Cardiac muscle cell (in vitro differentiated cells and primary cell): ENCODE results near the gene HES1. TPM values are rescaled to one million over a fixed set of nuclear protein-coding genes. Genes with fewer than 3 reads are reported as not detected.
A peak's percentile ranks its signal among the peaks of the same experiment; 100 is the strongest.

ENCODE experiments used
- DNase-seq, 2 donors: peaks; one replicate each; pipeline versions ENCODE4 v3.0.0 to v3.0.0-alpha.2; 2010 to 2017; ENCODE audit warnings: low read depth in 1 of 2, low spot score in 1 of 2
- H3K27ac ChIP-seq: fragments of 200-600 bp; sonication (generic); 2 replicates; pipeline ENCODE4 v1.5.1; 2016
- H3K27me3 ChIP-seq: fragments of 200-600 bp; sonication (generic); 2 replicates; pipeline ENCODE4 v1.6.0; 2016; ENCODE audit warnings: control low read depth
- H3K36me3 ChIP-seq: fragments of 200-600 bp; sonication (generic); 2 replicates; pipeline ENCODE4 v1.5.1; 2016; ENCODE audit warnings: control low read depth
- H3K4me1 ChIP-seq: fragments of 200-600 bp; sonication (generic); 2 replicates; pipeline ENCODE4 v1.8.1; 2017; ENCODE audit warnings: low read depth, mild to moderate bottlenecking, mixed run types
- H3K4me3 ChIP-seq: fragments of 200-600 bp; sonication (generic); 2 replicates; pipeline ENCODE4 v1.5.1; 2016; ENCODE audit warnings: mild to moderate bottlenecking
- H3K9me3 ChIP-seq: fragments of 200-600 bp; sonication (generic); 2 replicates; pipeline ENCODE4 v1.5.1; 2017; ENCODE audit warnings: low read depth, mild to moderate bottlenecking, control low read depth
- polyA plus RNA-seq: library from polyadenylated mRNA; unstranded; fragments of >200 nt; fragmentation: Nextera tagmentation; extraction: Ambion mirVana; gene quantifications from 2 replicates; pipeline ENCODE4 v1.2.1, GENCODE V29; 2016
- total RNA-seq: library from RNA; depleted of rRNA; stranded (reverse); fragments of >200 nt; gene quantifications from 2 replicates; pipeline ENCODE4 v1.2.3, GENCODE V29; 2016
- TF ChIP-seq, protein P1 (sequence below): IDR thresholded peaks from 2 replicates; pipeline ENCODE4 v1.5.1; 2012; ENCODE audit warnings: low read depth, mild to moderate bottlenecking, low read length

The HES1 gene, protein sequence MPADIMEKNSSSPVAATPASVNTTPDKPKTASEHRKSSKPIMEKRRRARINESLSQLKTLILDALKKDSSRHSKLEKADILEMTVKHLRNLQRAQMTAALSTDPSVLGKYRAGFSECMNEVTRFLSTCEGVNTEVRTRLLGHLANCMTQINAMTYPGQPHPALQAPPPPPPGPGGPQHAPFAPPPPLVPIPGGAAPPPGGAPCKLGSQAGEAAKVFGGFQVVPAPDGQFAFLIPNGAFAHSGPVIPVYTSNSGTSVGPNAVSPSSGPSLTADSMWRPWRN
- total RNA-seq: 22.6 and 43.2 TPM in 2 replicates
- polyA plus RNA-seq: 22.2 and 33.9 TPM in 2 replicates

DNA sequence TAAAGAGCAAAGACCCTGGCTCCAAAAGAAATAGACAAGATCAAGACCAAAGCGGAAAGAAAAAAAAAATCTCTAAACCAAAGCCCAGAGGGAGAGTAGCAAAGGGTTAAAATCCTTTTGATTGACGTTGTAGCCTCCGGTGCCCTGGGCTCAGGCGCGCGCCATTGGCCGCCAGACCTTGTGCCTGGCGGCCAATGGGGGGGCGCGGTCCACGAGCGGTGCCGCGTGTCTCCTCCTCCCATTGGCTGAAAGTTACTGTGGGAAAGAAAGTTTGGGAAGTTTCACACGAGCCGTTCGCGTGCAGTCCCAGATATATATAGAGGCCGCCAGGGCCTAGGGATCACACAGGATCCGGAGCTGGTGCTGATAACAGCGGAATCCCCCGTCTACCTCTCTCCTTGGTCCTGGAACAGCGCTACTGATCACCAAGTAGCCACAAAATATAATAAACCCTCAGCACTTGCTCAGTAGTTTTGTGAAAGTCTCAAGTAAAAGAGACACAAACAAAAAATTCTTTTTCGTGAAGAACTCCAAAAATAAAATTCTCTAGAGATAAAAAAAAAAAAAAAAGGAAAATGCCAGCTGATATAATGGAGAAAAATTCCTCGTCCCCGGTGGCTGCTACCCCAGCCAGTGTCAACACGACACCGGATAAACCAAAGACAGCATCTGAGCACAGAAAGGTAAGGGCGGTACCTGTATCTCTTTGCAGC is at the start of gene HES1:
TSS of gene HES1 (plus strand) at position 343 of the 713 bp plus-strand sequence. CDS start at position 576, 233 bp downstream.
- Histone ChIP-seq H3K27ac (peak within 1 kb of the TSS; percentile 98), H3K27me3 (no peaks in the 10 kb centered on the region), H3K4me3 (peak within 1 kb of the TSS; percentile 49), H3K36me3 (no peaks in the 10 kb centered on the region), H3K9me3 (no peaks in the 10 kb centered on the region), H3K4me1 (peaks cover 32% of the 10 kb centered on the region)
- DNase-seq: peak; percentile 98
- TF ChIP-seq, protein P1, sequence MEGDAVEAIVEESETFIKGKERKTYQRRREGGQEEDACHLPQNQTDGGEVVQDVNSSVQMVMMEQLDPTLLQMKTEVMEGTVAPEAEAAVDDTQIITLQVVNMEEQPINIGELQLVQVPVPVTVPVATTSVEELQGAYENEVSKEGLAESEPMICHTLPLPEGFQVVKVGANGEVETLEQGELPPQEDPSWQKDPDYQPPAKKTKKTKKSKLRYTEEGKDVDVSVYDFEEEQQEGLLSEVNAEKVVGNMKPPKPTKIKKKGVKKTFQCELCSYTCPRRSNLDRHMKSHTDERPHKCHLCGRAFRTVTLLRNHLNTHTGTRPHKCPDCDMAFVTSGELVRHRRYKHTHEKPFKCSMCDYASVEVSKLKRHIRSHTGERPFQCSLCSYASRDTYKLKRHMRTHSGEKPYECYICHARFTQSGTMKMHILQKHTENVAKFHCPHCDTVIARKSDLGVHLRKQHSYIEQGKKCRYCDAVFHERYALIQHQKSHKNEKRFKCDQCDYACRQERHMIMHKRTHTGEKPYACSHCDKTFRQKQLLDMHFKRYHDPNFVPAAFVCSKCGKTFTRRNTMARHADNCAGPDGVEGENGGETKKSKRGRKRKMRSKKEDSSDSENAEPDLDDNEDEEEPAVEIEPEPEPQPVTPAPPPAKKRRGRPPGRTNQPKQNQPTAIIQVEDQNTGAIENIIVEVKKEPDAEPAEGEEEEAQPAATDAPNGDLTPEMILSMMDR: no peak

- no peak for DNase-seq
- Histone ChIP-seq H3K4me1 (peaks cover 21% of the 10 kb centered on the region), H3K36me3 (no peaks in the 10 kb centered on the region), H3K27ac (peak overlapping the region; percentile 18), H3K9me3 (no peaks in the 10 kb centered on the region), H3K27me3 (no peaks in the 10 kb centered on the region), H3K4me3 (no peak overlapping the region)
- TF ChIP-seq, protein P1: no peak
These were observed 49.4 kb upstream of the HES1 start for GRCh38 chr3:194086388-194087075.

DNA sequence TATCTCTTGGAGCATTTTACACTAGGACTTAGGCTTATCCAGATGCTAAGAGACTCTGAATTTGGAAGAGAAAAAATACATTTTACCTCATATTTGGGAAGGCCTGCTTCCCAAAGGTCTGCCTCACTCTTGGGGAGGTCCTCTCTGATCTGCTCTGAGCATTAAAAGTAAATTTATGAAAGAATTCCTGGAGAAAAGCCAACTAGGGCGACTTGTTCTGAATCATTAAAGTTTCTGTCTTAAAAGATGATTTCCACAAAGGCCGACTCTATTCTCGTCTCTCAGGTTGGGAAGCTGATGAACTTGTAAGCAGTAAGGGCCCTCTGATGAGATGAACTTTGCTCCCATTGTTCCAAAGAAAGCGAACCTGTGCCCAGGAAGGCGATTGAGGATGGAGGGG is 48.7 kb upstream of the HES1 start:
- H3K27ac ChIP-seq: peak overlapping the region; percentile 18
- no peaks in the 10 kb centered on the region for H3K9me3 ChIP-seq
- no peaks in the 10 kb centered on the region for H3K36me3 ChIP-seq
- TF ChIP-seq, protein P1: no peak
- no peak overlapping the region for H3K4me3 ChIP-seq
- peaks cover 21% of the 10 kb centered on the region for H3K4me1 ChIP-seq
- DNase-seq: no peak
- H3K27me3 ChIP-seq: no peaks in the 10 kb centered on the region

GRCh38 chr3:194087995-194088855 is 47.7 kb upstream of the HES1 start:
- TF ChIP-seq, protein P1: no peak
- DNase-seq: no peak

More at GRCh38 chr3:194087995-194088855, 47.7 kb upstream of the HES1 start:
- Histone ChIP-seq H3K4me3 (no peak overlapping the region), H3K4me1 (peaks cover 14% of the 10 kb centered on the region), H3K9me3 (no peaks in the 10 kb centered on the region), H3K27me3 (no peaks in the 10 kb centered on the region), H3K27ac (no peak overlapping the region), H3K36me3 (no peaks in the 10 kb centered on the region)
